Activated naive CD4-positive, alpha-beta T cell (primary cell): ENCODE measurements around the gene NPEPPS.
"Not testable (repeated sequence)": the region's sequence is repeated elsewhere in the genome, so short reads cannot be mapped to it uniquely, and the experiment has no call there.

ENCODE experiments used
- DNase-seq, 4 experiments: peaks; one replicate each; lab custom pipeline; 2025; lab: John Stamatoyannopoulos, UW

NPEPPS gene

GRCh38 chr17:47530557-47531232, at the start of gene NPEPPS:
NPEPPS (plus strand) TSS chr17:47531108; CDS start chr17:47531301, 193 bp downstream.
- DNase-seq = peak; percentile 58 to 86 (median 72)

- DNase-seq = not testable (repeated sequence)
These were observed 39.1 kb upstream of the NPEPPS start for GRCh38 chr17:47491841-47492212.

- DNase-seq = not testable (repeated sequence)
These were observed 31.8 kb upstream of the NPEPPS start for GRCh38 chr17:47499074-47499473.

GRCh38 chr17:47499494-47499893, 31.4 kb upstream of the NPEPPS start:
- DNase-seq = not testable (repeated sequence)

- DNase-seq = not testable (repeated sequence)
These were observed 30.3 kb upstream of the NPEPPS start for GRCh38 chr17:47500620-47501019.

GRCh38 chr17:47502122-47502731, 28.7 kb upstream of the NPEPPS start:
- DNase-seq = not testable (repeated sequence)

GRCh38 chr17:47502776-47503455, 28.0 kb upstream of the NPEPPS start:
- DNase-seq = not testable (repeated sequence)

GRCh38 chr17:47511701-47512146, 19.2 kb upstream of the NPEPPS start:
- not testable (repeated sequence) for DNase-seq

- DNase-seq = not testable (repeated sequence)
These were observed 17.6 kb upstream of the NPEPPS start for GRCh38 chr17:47513301-47513700.

GRCh38 chr17:47518880-47519279, 12.0 kb upstream of the NPEPPS start:
- not testable (repeated sequence) for DNase-seq

GRCh38 chr17:47519365-47519764, 11.5 kb upstream of the NPEPPS start:
- DNase-seq = not testable (repeated sequence)

- DNase-seq = not testable (repeated sequence)
These were observed 10.6 kb upstream of the NPEPPS start for GRCh38 chr17:47520279-47520678.

- DNase-seq = not testable (repeated sequence)
These were observed 9.5 kb upstream of the NPEPPS start for GRCh38 chr17:47521434-47521833.

- DNase-seq = not testable (repeated sequence)
These were observed 8.6 kb upstream of the NPEPPS start for GRCh38 chr17:47522341-47522740.

- DNase-seq = not testable (repeated sequence)
These were observed 419 bp downstream of the NPEPPS start for GRCh38 chr17:47531233-47531820.

GRCh38 chr17:47539085-47539484, 8.2 kb downstream of the NPEPPS start:
- not testable (repeated sequence) for DNase-seq

- DNase-seq = not testable (repeated sequence)
These were observed 10.8 kb downstream of the NPEPPS start for GRCh38 chr17:47541676-47542075.

GRCh38 chr17:47544327-47544726, 13.4 kb downstream of the NPEPPS start:
- DNase-seq = not testable (repeated sequence)

- not testable (repeated sequence) for DNase-seq
These were observed 23.8 kb downstream of the NPEPPS start for GRCh38 chr17:47554733-47555132.

- not testable (repeated sequence) for DNase-seq
These were observed 25.2 kb downstream of the NPEPPS start for GRCh38 chr17:47556108-47556507.

- DNase-seq = not testable (repeated sequence)
These were observed 29.7 kb downstream of the NPEPPS start for GRCh38 chr17:47560517-47561043.
